Measurements from ENCODE around the gene RASA4B. TPM values are rescaled to one million over a fixed set of nuclear protein-coding genes. Genes with fewer than 3 reads are reported as not detected.

The RASA4B gene
- total and polyA plus RNA-seq, 9 of the 15 experiments (the other 6 are each of a cell fraction or from before 2014, with no cell fraction given) = 0.01 to 2.9 (median 1.5) TPM; not detected in 1

DNA sequence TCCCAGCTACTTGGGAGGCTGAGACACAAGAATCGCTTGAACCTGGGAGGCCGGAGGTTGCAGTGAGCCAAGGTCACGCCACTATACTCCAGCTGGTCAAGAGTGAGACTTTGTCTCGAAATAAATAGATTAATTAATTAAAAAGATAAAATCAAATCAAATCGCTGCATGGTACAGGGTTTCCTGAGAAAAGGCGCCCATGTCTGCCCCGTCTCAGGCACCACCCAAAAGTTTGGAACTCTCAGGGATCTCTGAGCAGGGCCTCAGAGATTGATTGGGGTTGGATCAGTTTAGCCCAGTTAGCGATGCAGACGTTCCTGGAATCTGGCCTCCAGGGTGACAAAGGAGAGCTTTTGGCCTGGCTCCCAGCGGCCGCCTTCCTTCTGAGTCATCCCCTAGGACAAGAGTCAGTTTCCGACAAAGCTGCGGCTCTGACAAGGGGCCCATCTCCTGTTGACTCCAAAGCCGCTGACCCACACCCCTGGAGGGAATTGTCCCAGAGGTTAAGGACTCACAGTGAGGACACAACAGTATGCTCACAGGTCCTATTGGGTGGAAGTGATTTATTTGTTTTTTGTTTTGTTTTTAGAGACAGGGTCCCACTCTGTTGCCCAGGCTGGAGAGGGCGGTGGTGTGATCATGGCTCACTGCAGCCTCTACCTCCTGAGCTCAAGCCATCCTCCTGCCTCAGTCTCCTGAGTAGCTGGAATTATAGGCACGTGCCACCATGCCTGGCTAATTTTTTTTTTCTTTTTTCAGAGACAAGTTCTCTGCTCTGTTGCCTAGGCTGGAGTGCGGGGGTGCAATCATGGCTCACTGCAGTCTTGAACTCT lies 77.4 kb downstream of the RASA4B start (continued):
- TF ChIP-seq, protein P1, sequence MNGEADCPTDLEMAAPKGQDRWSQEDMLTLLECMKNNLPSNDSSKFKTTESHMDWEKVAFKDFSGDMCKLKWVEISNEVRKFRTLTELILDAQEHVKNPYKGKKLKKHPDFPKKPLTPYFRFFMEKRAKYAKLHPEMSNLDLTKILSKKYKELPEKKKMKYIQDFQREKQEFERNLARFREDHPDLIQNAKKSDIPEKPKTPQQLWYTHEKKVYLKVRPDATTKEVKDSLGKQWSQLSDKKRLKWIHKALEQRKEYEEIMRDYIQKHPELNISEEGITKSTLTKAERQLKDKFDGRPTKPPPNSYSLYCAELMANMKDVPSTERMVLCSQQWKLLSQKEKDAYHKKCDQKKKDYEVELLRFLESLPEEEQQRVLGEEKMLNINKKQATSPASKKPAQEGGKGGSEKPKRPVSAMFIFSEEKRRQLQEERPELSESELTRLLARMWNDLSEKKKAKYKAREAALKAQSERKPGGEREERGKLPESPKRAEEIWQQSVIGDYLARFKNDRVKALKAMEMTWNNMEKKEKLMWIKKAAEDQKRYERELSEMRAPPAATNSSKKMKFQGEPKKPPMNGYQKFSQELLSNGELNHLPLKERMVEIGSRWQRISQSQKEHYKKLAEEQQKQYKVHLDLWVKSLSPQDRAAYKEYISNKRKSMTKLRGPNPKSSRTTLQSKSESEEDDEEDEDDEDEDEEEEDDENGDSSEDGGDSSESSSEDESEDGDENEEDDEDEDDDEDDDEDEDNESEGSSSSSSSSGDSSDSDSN (IDR thresholded peaks at IDR 0.05; ENCODE audit: borderline replicate concordance in 1 of 2, low read depth in 2 of 2, low read length in 2 of 2) = peak in 1 of 2 experiments; percentile 81; a peak in 1 of 4 replicates
- TF ChIP-seq ZNF184 (CRISPR knock-in tag; IDR thresholded peaks at IDR 0.05) = no peak
- TF ChIP-seq, protein P2, sequence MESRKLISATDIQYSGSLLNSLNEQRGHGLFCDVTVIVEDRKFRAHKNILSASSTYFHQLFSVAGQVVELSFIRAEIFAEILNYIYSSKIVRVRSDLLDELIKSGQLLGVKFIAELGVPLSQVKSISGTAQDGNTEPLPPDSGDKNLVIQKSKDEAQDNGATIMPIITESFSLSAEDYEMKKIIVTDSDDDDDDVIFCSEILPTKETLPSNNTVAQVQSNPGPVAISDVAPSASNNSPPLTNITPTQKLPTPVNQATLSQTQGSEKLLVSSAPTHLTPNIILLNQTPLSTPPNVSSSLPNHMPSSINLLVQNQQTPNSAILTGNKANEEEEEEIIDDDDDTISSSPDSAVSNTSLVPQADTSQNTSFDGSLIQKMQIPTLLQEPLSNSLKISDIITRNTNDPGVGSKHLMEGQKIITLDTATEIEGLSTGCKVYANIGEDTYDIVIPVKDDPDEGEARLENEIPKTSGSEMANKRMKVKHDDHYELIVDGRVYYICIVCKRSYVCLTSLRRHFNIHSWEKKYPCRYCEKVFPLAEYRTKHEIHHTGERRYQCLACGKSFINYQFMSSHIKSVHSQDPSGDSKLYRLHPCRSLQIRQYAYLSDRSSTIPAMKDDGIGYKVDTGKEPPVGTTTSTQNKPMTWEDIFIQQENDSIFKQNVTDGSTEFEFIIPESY (CRISPR knock-in tag; IDR thresholded peaks at IDR 0.05) = no peak
- peak; percentile 95 for TF ChIP-seq JUND (IDR thresholded peaks at IDR 0.05; ENCODE audit: borderline replicate concordance, low read depth, low read length)
- TF ChIP-seq JUND (tag; IDR thresholded peaks at IDR 0.05; ENCODE audit: borderline replicate concordance, low read depth, low read length) = peak; percentile 91; the same call in 1 of the 3 replicates
- TF ChIP-seq ZNF830 (CRISPR knock-in tag; IDR thresholded peaks at IDR 0.05) = no peak
- TF ChIP-seq NFATC3 (IDR thresholded peaks at IDR 0.05) = no peak
- TF ChIP-seq, protein P3, sequence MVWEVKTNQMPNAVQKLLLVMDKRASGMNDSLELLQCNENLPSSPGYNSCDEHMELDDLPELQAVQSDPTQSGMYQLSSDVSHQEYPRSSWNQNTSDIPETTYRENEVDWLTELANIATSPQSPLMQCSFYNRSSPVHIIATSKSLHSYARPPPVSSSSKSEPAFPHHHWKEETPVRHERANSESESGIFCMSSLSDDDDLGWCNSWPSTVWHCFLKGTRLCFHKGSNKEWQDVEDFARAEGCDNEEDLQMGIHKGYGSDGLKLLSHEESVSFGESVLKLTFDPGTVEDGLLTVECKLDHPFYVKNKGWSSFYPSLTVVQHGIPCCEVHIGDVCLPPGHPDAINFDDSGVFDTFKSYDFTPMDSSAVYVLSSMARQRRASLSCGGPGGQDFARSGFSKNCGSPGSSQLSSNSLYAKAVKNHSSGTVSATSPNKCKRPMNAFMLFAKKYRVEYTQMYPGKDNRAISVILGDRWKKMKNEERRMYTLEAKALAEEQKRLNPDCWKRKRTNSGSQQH (CRISPR knock-in tag; IDR thresholded peaks at IDR 0.05) = no peak
- TF ChIP-seq TFAM (CRISPR knock-in tag; conservative IDR thresholded peaks at IDR 0.05) = no peak
- TF ChIP-seq SMARCA4 (IDR thresholded peaks at IDR 0.05) = peak; percentile 69; the same call in 1 of the 2 replicates
- TF ChIP-seq KDM1A (IDR thresholded peaks at IDR 0.05) = peak in 1 of 2 experiments; percentile 70; a peak in 3 of 4 replicates
- no peak for TF ChIP-seq ZNF449 (CRISPR knock-in tag; IDR thresholded peaks at IDR 0.05)
- TF ChIP-seq ZNF778 (CRISPR knock-in tag; IDR thresholded peaks at IDR 0.05) = no peak
- TF ChIP-seq RBBP5 (IDR thresholded peaks at IDR 0.05; ENCODE audit: borderline replicate concordance, insufficient read depth, low read length, poor library complexity, severe bottlenecking) = no peak
- no peak for TF ChIP-seq ZNF699 (CRISPR knock-in tag; IDR thresholded peaks at IDR 0.05; ENCODE audit: insufficient replicate concordance)
- no peak for TF ChIP-seq PML (IDR thresholded peaks at IDR 0.05; ENCODE audit: low read length)
- no peak for TF ChIP-seq FOXK1 (CRISPR knock-in tag; IDR thresholded peaks at IDR 0.05; ENCODE audit: borderline replicate concordance)
- TF ChIP-seq MTA3 (IDR thresholded peaks at IDR 0.05; ENCODE audit: borderline replicate concordance) = 0 out of 2 replicates have a peak, but pooled peaks have one; percentile 39
- TF ChIP-seq SOX6 (IDR thresholded peaks at IDR 0.05) = peak; percentile 58
